GM12874 (cell line): Measurements from ENCODE around the gene RNF5.

Experiments
- CTCF ChIP-seq: IDR thresholded peaks from 2 replicates; pipeline ENCODE4 v1.5.1; 2011; ENCODE audit warnings: low read depth, mild to moderate bottlenecking, control low read depth, low read length, moderate library complexity; ENCODE audit not compliant: insufficient read depth

Gene RNF5

GRCh38 chr6:32220021-32220420, 41.8 kb downstream of the RNF5 start:
- TF ChIP-seq CTCF, result no peak

DNA sequence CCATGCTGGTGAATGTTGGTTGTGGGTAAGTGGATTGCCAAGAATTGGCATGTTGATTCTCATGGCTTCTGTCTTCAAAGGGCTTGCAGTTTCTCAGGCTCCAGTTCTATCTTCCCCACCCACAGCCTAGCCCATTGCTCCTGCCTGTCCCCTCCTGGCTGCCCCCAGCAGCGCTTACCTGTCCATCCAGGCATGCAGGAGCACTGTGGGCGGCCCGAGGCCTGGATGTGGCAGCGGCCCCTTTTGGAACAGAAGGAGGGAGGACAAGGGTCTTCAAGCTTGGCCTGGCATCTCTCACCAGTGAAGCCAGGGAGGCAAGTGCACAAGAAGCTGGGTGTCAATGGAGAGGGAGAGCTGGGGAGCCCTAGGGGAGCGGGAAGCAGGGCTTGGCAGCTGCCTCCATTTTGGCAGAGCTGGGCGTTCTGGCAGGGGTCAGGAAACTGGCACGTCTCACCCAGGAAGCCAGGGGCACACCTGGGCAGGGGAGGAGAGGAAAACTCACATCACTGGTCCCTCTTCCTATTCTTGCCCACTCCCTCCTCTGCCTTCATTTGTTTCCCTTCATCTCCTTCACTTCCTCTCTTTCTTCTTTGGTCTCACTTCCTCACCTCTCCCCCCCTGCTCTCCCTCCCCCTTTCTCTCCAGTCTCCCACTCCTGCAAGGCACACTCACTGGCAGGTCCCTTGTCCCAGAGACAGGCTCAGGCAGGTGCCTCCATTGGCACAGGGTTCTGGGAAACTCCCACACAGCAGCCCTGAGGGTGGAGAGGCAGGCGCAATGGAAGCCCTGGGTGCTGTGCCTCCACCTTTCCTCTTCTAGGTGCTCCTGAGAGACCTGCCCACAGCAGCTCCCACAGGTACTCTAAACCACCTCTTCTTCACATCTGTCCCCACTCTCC, 44.4 kb downstream of the RNF5 start:
- no peak for TF ChIP-seq CTCF

DNA sequence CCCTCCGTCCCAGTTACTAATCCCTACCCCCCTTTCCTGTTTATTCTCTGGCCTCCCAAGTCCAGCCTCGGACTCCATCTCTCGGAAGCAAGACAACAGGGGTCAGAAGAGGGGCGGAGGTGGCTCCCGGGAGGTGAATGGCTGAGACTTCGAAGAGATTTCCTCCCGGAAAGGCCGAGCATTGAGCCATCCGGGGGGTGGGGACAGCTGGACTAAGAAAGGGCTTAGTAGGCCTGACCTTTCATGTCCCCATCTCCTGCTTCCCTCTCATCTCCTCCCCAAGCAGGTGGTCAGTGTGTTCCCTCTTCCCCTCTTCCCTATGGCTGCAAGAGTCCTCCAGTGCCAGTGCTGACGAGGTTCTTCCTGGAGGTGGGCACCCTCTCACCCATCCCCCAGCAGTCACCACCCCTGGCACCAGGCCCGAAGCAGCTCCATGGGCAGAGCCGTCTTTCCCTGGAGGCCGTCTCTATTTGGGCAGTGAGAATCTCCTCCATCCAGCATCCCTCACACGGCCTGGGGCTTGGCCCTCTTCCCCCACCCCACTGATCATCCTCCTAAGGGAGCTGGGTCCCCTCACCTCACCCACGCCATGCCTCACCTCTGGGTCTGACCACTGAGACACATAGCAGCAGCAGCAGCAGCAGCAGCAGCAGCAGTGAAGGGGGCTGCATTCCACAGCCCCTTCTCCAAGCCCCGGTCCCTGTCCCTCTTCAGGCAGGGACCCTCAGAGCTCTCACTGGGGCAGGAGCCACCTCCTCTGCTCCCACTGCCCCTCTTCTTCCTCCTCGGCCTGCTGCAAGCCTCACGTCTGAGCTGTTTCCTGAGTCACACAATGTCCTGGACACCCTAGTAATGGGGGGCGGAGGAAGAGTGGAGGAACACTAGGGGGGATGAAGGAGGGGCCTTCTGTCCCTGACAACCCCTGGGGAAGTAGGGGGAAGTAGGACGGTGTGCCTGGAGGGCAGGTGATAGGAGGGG, 45.3 kb downstream of the RNF5 start, which contains the start of gene NOTCH4:
Gene NOTCH4 (minus strand): TSS at position 810 of the 978 bp plus-strand sequence. CDS start 139 bp downstream, at position 671.
- TF ChIP-seq CTCF, result no peak

DNA sequence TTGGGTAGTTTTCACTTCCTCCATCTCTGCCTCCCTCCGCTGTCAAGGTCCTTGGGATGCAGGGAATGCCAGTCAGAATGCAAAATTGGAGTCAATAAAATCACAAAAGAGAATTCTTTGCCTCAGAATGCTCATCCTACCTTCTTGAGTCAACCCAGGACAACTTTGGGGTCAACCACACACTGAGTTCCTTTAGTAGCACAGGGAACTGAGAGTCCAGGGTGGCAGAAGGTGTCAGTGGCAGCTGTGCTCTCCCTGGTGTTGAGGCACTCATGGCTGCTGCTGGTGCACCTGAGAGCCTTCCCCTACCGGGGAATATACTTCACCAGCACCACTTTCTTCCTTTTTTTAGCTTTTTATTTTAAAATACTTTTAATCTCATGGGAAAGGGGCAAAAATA, 46.5 kb downstream of the RNF5 start:
- no peak for TF ChIP-seq CTCF

DNA sequence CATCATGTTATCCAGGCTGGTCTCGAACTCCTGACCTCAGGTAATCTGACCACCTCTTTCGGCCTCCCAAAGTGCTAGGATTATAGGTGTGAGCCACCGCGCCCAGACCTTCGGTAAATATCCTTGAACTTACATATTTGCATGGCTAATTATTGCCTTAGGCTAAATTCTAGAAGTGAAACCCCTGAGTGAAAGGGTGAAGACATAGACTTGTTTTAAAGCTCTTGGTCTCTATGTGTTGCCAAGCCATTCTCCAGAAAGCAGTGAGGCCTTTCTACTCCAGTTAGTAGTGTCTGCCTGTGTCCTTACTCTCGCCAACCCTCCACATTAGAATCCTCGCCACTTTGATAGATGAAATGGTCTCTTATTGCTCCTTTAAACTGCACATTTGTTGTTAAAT, 48.2 kb downstream of the RNF5 start:
- no peak for TF ChIP-seq CTCF
